ENCODE results near the gene ITPRIPL1. TPM values are rescaled to one million over a fixed set of nuclear protein-coding genes. Genes with fewer than 3 reads are reported as not detected.

Gene ITPRIPL1
- polyA plus RNA-seq, 1 donor, result 5.2 TPM

GRCh38 chr2:96354492-96354891 is 29.4 kb downstream of the ITPRIPL1 start:
- DNase-seq, result no peak

- DNase-seq, result no peak
Observed at GRCh38 chr2:96356889-96357288, 31.8 kb downstream of the ITPRIPL1 start.

- no peak for DNase-seq
Observed at GRCh38 chr2:96359310-96359709, 34.2 kb downstream of the ITPRIPL1 start.

- no peak for DNase-seq
Observed at GRCh38 chr2:96359866-96360265, 34.7 kb downstream of the ITPRIPL1 start.

GRCh38 chr2:96361751-96362150 is 36.6 kb downstream of the ITPRIPL1 start:
- no peak for DNase-seq

GRCh38 chr2:96369186-96369585 is 44.1 kb downstream of the ITPRIPL1 start:
- DNase-seq, result no peak

GRCh38 chr2:96374211-96374951 is 49.3 kb downstream of the ITPRIPL1 start:
- peak; percentile 30 for DNase-seq

Other genes with a start within 250 kb of the ITPRIPL1 start
- 4.4 TPM for gene ADRA2B, start 208.7 kb upstream of the ITPRIPL1 start, polyA plus RNA-seq (ENCODE audit: insufficient read length)
- 0.18 TPM for gene ASTL, start 186.8 kb upstream of the ITPRIPL1 start, polyA plus RNA-seq (ENCODE audit: insufficient read length)
- gene DUSP2, start 179.9 kb upstream of the ITPRIPL1 start, polyA plus RNA-seq (ENCODE audit: insufficient read length), result 2.4 TPM
- 164 TPM for gene STARD7, start 116.5 kb upstream of the ITPRIPL1 start, polyA plus RNA-seq (ENCODE audit: insufficient read length)
- 41.2 TPM for gene TMEM127, start 59.3 kb upstream of the ITPRIPL1 start, polyA plus RNA-seq (ENCODE audit: insufficient read length)
- 83.6 TPM for gene CIAO1, start 59.1 kb upstream of the ITPRIPL1 start, polyA plus RNA-seq (ENCODE audit: insufficient read length)
- 214 TPM for gene SNRNP200, start 19.8 kb upstream of the ITPRIPL1 start, polyA plus RNA-seq (ENCODE audit: insufficient read length)
- gene NCAPH, start 10.4 kb downstream of the ITPRIPL1 start, polyA plus RNA-seq (ENCODE audit: insufficient read length), result 27.0 TPM
- 4.1 TPM for gene NEURL3, start 180.0 kb downstream of the ITPRIPL1 start, polyA plus RNA-seq (ENCODE audit: insufficient read length)
- 3.1 TPM for gene ARID5A, start 211.4 kb downstream of the ITPRIPL1 start, polyA plus RNA-seq (ENCODE audit: insufficient read length)

Data from left kidney (tissue), 2 donors.